HCEC 1CT (cell line): ENCODE data around the gene PRDM16.

Source experiments
- DNase-seq: peaks from one replicate; pipeline ENCODE4 v3.0.0-alpha.2; 2017

Gene PRDM16

GRCh38 chr1:3249231-3249630, 180.2 kb downstream of the PRDM16 start:
- no peak for DNase-seq

DNA sequence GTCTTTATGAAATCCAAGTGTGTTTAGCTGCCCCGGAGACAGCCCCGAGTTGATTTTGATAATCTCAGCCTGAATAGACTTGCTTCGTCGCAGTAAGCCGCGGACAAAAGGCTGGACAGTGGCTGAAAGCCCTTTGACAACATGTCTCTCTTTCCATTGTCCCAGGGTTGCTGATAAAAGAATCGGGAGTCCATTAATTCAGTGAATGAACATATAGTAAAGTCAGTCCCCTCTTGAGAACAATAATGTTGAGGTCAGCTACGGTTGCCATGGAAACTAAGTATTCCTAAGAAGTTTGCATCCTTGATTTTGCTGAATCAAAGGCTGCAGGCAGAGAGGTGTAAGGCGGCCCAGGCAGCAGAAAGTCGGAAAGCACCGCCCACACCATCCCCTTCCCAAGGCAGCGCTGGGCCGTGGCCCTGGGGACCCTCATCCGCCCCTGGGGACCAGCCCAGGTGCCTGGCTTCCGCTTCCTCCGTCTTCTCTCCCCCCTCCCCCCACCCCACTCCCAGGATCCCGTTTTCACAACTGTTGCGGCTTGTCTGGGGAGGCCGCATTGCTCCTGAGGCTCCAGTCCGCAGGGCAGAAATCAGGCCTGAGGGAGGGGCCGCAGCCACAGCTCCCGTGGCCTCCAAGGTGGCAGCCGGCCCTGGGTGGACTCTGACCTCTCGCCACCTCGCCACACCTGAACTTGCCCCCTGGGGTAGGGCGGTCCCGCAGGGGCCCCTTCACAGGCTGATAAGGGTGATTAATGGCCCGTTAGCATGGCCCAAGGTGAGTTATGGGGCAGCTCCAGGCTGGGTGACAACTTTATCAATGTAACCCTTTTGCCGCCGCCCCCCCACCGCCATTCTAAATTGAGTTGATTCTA, 180.9 kb downstream of the PRDM16 start:
- no peak for DNase-seq

GRCh38 chr1:3250624-3251023, 181.6 kb downstream of the PRDM16 start:
- no peak for DNase-seq

DNA sequence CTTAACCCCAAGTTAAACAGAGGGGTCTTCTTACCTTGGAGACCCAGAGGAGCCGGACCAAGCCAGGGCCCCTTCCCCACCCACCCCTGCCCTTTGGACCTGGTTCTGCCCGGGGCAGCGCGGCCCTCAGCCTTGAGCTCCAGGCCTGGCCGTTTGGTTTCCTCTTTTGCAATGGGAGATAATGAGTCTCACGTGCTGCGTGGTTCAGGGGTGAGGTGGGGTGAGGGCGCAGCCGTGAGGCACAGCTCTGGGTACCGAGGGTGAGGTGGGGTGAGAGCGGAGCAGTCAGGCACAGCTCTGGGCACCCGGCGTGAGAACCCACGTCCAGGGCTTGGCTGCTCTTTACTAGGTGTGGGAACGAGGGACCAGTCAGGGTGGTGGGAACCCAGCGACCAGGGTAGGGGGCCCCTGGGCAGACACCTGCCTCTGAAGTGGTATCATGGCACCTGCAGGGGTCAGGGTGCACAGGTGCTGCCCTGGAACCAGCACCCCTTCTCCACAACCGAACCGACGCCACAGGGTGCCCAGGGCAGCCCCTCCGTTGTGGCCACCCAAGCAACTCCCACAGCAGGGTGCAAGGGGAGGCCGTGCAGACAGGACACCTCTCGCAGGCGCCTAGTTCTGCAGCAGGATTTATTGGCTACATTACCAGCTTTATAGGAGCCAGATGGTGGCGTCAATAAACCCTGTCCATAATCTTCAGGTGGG, 182.2 kb downstream of the PRDM16 start:
- no peak for DNase-seq

DNA sequence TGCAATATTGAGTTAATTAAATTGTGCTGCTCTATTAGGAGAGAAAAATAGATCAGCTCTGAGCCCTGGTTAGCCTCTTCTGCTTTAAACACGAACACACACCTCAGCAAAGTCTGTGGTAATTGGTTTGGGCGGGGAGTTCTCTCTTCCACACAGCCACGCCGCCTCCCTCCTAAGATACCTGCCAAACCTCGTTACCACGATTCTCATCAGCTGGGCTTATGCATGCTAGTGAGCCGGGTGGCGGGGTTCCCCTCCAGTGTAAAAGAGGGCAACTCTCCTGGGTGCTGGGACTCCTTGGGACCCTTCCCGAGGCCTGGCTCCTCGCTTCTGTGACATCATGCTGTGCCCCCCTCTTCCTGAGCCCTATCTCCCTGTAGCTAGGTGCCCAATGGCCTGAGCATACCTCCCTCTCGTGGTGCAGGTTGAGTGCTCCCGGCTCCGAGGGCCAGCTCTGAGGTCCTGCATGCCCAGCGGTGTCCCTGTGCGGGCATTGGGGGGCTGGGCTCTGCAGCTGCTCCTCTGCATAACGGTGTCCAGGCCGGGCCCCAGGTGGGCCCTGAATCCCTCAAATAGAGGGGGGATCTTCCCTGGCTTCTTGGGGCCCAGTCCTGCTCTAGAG, 182.9 kb downstream of the PRDM16 start:
- no peak for DNase-seq

GRCh38 chr1:3255680-3256079, 186.7 kb downstream of the PRDM16 start:
- DNase-seq, result no peak

DNA sequence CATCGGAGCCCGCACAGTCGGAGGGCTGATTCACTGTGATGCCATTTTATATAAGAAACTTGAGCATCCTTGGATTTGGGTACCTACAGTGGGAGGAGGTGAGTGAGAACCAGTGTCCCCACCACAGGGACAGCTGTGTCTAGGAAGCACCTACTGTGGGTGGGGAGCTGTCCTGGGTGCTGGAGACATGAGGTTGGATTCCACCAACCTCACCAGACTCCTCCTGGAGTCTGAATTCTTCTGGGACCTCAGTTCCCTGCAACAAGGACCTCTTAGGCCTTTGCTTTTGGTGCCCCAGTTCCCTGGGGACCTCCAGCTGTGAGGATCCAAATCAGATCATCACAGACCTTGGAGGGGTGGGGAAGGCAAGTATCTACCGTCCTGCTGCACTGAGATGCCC, 188.8 kb downstream of the PRDM16 start:
- DNase-seq, result no peak

GRCh38 chr1:3258386-3259003, 189.5 kb downstream of the PRDM16 start:
- no peak for DNase-seq

GRCh38 chr1:3259020-3259419, 190.0 kb downstream of the PRDM16 start:
- DNase-seq, result no peak

- no peak for DNase-seq
Observed at GRCh38 chr1:3261007-3261968, 192.3 kb downstream of the PRDM16 start.

- DNase-seq, result no peak
Observed at GRCh38 chr1:3261969-3262579, 193.1 kb downstream of the PRDM16 start.

- DNase-seq, result no peak
Observed at GRCh38 chr1:3262681-3263286, 193.8 kb downstream of the PRDM16 start.

DNA sequence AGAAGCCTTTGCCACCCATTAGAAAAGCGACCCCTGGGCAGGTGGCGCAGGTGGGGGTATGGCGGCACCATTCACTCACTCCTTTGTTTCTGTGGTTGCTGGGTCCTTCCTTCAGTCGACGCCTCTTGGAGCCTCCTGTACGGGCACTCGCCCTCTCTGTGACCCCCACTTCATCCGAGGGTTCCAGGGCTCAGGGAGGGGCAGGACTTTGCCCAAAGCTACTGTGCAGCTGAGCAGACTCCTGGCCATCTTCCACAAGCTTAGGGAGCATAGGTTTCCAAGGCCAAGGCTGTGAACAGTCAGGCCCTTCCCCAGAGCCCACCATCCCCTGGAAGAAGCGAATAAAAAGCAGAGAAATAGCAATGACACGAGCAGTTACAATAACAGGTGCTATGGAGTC, 194.8 kb downstream of the PRDM16 start:
- no peak for DNase-seq

DNA sequence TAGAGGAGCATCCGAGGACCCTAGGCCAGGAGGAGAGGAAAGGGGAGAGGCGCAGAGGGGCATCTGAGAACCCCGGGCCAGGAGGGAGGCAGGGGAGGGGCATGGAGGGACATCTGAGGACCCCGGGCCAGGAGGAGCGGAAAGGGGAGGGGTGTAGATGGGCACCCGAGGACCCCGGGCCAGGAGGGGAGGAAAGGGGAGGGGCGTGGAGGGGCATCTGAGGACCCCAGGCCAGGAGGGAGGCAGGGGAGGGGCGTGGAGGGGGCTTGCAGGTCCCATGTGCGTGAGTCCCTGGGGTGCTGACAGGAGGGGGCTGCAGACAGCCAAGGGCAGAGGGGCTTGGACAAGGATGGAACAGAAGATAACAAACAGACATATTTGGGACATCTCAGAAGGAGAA, 195.5 kb downstream of the PRDM16 start:
- DNase-seq, result no peak

DNA sequence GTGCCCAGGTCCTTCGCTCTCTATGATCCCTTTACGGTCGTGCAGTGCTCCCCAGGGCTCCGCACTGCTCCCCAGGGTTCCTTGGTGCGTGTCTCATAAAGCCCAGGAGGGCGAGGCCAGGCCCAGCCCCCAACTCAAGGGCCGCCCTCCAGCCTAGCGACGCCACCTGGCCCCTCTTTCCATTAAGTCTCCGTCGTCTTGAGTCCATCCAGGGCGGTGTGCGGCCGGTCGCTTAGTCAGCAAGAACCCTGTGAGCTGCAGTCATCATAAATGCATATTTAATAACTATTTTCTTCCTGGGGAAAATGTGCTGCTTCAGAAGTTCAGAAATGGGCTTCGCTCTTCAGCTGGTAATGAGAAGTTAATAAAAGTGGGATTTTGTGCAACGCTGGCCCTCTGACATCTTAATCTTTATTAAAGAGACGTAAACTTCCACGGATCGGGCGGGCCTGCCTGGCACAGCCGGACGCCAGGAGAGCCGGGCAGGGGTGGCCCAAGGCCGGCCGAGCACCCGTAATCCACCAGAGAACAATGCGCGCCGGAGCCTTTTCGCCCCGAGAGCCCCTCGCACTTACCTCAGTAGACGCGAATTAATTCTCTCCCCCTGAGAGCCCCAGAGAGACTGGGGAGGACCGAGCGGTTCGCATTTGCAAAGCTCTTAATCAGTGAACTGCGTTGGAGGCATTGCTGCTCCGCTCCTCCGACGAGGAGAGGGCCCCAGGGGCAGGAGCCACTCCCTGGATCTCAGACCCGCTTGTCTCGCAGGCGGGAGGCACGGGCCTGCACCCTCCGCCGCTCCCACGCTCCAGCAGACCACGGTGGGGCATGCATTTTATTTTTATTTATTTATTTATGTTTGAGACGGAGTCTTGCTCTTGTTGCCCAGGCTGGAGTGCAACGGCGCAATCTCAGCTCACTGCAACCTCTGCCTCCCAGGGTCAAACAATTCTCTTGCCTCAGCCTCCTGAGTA, 197.1 kb downstream of the PRDM16 start:
- no peak for DNase-seq

DNA sequence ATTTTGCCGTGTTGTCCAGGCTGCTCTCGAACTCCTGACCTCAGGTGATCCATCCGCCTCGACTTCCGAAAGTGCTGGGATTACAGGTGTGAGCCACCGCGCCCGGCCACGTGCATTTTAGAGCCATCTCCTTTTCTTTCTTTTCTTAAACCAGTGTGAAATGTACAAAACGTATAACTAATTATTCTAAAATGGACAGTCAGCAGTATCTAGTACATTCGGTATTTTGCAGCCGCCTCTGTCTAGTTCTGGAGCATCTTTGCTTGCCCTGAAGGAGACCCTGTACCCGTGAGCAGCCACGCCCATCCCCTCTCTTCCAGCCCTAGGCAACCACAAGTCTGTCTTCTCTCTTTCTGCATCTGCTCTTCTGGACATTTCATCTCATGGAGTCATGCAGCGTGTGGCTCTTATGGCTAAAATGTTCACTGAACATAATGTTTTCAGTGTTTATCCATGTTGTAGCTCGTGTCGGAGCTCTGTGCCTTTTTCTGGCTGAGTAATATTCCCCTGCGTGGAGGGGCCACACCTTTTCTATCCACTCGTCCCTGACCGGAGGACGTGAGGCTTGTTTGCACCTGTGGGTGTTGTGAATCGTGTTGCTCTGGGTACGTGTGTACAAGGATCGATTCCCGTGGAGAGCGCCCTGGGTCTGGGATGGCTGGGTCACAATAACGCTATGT, 198.0 kb downstream of the PRDM16 start:
- DNase-seq, result no peak

GRCh38 chr1:3267550-3268270, 198.7 kb downstream of the PRDM16 start:
- DNase-seq, result no peak

DNA sequence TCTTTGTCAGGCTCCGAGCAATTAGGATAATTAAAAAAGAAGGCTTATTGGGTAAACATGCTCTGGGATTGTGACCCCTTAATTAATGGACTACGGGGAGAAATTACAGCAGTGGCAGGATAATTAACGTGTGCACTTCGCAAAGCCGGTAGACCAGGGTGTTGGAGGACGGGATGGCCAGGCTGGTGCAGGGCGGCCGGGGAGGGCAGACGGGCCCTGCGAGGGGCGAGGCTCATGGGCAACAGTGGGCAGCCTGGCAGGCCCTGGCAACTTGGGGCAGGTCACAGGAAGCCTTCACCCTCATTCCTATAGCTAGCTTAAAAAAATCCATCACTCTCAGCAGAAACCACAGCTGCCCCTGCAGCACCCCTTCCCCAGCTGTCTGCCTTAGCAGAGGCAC, 199.3 kb downstream of the PRDM16 start:
- no peak for DNase-seq
